Activated CD4-positive, alpha-beta T cell treated with anti-CD3 and anti-CD28 coated beads for 4 hours (primary cell): ENCODE data around the gene CD247.

Source experiments
- DNase-seq, 2 donors: peaks; one replicate each; pipeline ENCODE4 v3.0.0-alpha.2; 2020

The CD247 gene

GRCh38 chr1:167487614-167488013, 30.7 kb downstream of the CD247 start:
- DNase-seq = no peak

- DNase-seq = no peak
Measured at GRCh38 chr1:167486090-167486824, 32.1 kb downstream of the CD247 start.

DNA sequence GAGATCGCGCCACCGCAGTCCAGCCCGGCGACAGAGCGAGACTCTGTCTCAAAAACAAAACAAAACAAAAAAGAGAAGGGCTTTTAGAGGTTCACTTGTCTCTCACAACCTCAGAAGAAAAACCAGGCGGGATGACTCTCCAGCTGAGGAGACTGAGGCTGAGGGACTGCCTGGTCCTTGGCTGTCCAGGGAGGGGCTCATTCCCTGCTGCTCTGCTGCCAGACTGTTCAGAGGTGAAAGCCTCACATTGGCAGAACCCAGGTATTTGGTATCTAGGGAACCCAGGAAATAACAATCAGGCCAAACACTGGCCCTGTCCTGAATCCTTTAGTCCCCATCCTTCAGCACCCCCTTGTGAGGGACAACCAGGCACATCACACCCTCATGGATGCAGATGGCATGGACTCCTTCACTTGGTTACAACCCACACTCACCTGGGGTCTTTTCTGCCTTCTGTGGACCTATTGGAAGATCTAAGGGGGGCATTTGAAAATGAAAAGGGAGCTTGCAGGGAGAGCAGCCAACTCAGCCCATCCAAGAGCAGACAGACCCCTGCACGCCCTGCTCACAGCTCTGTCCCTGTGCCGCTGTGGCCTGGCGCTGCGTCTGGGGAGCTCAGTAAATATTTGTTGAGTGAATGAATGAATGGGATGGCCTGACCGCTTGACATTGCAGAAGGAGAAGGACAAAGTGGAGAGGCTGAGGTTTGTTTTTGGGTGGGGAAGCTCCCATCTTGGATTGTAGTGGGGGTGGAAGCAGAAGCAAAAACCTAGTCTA, 33.4 kb downstream of the CD247 start:
- DNase-seq = no peak

GRCh38 chr1:167483790-167484189, 34.5 kb downstream of the CD247 start:
- DNase-seq = no peak

- peak; percentile 47 for DNase-seq
Measured at GRCh38 chr1:167482184-167482583, 36.1 kb downstream of the CD247 start.

DNA sequence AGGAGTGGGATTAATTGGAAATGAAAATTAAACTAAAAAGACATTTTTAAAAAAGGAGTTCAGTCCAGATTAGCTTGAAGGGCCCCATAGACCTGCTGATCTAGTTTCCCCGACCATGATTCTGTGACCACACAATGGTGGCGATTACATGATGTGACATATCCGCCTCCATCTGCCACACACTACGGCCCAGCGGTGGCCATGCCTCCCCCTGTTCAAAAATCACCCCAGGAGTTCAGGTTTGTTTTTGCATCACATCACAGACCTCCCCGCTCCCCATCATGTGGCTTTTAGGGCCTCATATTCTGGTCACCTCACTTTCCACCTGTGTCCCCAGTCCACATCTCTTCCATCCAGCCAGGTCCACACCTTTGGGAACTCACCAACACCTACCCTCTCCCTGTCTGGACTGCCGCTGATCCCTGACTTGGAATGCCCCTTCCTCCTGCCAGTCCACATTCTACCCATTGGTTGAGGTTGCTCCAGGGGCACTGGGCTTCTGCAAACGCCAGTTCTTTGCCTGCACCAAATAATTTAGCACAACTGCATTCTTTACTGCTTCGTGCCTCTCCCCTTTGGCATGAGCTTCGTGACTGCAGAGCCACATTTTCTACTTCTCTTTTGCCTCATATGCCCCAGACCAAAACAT, 38.9 kb downstream of the CD247 start:
- DNase-seq = no peak

DNA sequence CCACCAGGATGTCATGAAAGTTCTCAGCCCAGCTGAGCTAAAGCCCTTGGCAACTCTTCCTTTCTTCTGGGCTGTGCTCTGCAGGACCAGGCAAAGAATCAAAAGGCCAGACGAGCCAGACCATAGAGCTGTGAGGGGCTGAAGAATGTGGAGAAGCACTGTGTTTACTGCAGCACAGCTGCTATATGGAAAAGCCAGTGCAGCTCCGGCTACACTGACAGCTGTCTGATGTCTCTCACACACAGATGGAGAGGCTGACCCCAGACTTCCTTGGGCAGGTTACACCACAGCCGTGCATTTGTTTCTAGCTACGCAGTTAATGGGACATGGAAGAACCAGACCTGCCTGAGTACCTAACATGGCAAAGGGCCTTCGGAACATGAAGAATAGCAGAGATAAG, 40.3 kb downstream of the CD247 start:
- DNase-seq = no peak

DNA sequence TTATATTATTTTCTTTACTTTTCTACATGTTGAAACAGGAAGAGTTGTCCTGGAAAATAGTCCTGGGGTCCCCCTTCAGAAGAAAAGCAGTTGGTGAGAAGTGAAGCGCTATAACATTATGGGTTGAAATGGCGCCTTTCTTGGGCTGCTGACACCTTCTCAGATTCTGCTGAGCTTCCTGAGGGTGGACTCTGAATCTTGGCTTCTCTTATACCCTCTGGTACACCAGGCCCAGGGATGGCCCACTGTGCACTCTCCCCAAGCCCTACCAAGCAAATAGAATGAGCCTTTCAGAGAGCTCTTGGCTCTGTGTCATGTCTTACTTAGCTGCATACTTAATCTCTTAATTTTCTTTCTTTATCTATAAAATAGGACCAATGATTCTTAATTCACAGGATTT, 42.3 kb downstream of the CD247 start:
- no peak for DNase-seq

DNA sequence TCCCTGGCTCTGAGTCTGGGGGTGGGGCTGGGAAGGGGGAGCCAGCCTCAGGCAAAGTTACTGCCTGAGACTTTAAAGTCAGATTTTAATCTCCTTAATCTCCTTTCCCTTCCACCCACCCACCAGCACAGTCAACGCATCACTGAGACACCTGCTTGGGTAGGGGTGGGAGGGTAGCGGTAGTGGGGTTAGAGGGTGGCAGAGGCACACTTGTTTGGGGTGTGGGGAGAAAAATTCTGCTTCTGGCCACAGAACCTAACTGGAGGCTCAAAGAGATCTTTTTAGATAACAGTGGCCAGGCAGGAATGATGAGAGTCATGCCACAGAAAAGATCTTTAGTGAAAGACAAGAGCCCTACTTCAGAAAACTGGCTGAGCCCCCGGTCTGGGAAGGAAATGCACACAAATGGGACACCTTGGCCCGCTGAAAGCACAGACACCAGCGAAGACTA, 44.1 kb downstream of the CD247 start:
- peak; percentile 61 to 67 for DNase-seq

- DNase-seq = no peak
Measured at GRCh38 chr1:167473761-167474160, 44.6 kb downstream of the CD247 start.

- DNase-seq = peak; percentile 56 to 59
Measured at GRCh38 chr1:167472752-167473521, 45.4 kb downstream of the CD247 start.

DNA sequence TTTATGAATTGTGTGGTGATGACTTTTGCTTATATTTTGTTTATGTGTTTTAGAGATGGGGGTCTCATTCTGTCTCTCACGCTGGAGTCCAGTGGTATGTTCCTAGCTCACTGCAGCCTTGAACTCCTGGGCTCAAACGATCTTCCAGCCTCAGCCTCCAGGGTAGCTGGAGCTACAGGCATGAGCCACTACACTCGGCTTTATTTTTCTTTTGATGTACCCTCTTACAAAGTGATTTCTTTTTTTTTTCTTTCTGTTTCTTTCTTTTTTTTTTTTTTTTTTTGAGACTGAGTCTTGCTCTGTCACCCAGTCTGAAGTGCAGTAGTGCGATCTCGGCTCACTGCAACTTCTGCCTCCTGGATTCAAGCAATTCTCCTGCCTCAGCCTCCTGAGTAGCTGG, 46.8 kb downstream of the CD247 start:
- no peak for DNase-seq

- no peak for DNase-seq
Measured at GRCh38 chr1:167469280-167469965, 48.9 kb downstream of the CD247 start.

DNA sequence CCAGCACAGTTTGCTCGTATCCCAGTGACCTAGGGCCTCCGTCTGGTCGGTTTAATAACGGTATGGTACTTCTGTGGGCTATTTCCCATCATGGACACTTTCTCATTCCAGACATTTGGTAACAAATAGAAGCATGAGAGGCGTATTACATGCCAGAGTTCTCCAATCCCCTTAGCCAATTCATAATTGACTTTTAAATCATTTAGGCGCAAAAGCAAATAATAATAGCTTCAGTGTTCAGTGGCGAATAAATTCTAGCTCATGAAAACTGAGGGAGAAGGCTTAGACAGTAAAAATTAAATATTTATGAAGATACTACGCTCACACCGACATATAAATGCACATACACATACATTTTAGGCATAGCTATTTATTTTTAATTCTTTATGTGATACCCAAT, 50.6 kb downstream of the CD247 start:
- DNase-seq = no peak

- no peak for DNase-seq
Measured at GRCh38 chr1:167467126-167467710, 51.1 kb downstream of the CD247 start.

DNA sequence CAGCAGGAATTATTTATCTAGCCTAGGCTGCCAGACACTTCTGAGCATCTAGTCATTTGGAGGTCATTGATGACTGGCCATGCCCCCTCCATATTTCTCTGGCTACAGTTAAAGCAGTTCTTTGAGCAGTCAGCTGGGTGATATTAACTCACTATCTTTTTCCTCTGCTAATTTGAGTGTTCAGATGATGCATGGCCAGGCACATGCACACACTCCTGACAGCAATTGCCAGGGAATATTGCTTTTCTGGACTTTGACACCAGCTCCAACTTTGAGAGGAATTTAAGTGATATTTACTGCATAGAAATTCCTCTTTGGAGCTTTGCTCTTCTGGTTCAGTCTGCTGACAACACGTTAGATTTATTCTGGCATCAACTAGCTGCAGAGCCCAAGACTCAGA, 52.6 kb downstream of the CD247 start:
- no peak for DNase-seq

GRCh38 chr1:167465018-167465417, 53.3 kb downstream of the CD247 start:
- DNase-seq = no peak

GRCh38 chr1:167463875-167464575, 54.3 kb downstream of the CD247 start:
- no peak for DNase-seq

GRCh38 chr1:167463080-167463479, 55.2 kb downstream of the CD247 start:
- DNase-seq = no peak

DNA sequence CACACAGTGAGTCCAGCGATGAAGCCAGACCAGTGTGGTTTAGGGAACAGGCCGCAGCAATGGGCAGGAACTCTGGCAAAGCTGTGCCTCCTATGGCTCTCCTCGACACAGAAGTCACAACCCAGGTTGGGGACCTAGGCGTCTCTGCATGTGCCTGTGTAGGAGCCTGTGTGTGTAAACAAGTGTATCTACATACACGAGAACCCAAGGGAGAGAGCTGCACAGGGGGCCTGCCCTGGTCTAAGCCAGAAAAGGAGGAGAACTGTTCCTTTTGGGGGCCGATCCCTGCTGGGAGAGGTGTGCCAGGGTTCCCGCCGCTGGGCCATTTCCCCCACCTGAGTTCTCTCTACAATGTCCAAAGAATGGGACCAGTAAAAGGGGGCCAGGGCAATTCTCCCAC, 56.0 kb downstream of the CD247 start:
- DNase-seq = no peak

- peak; percentile 79 to 80 for DNase-seq
Measured at GRCh38 chr1:167460836-167461235, 57.5 kb downstream of the CD247 start.
